ENCODE measurements around the gene KLHL22.

KLHL22 gene

GRCh38 chr22:20448630-20449029, 47.0 kb downstream of the KLHL22 start:
- TF ChIP-seq CTCF (IDR thresholded peaks at IDR 0.05; ENCODE audit: low read depth, low read length), result no peak
- no peak overlapping the region for H3K4me3 ChIP-seq (ENCODE audit: low read depth, low read length)

GRCh38 chr22:20446383-20446970, 49.1 kb downstream of the KLHL22 start:
- no peak overlapping the region for H3K4me3 ChIP-seq (ENCODE audit: low read depth, low read length)
- TF ChIP-seq CTCF (IDR thresholded peaks at IDR 0.05; ENCODE audit: low read depth, low read length), result no peak

- H3K4me3 ChIP-seq (ENCODE audit: low read depth, low read length), result no peak overlapping the region
- no peak for TF ChIP-seq CTCF (IDR thresholded peaks at IDR 0.05; ENCODE audit: low read depth, low read length)
Observed at GRCh38 chr22:20444325-20444724, 51.3 kb downstream of the KLHL22 start.

- TF ChIP-seq CTCF (IDR thresholded peaks at IDR 0.05; ENCODE audit: low read depth, low read length), result no peak
- H3K4me3 ChIP-seq (ENCODE audit: low read depth, low read length), result no peak overlapping the region
Observed at GRCh38 chr22:20442485-20443284, 52.9 kb downstream of the KLHL22 start.

- no peak for TF ChIP-seq CTCF (IDR thresholded peaks at IDR 0.05; ENCODE audit: low read depth, low read length)
- no peak overlapping the region for H3K4me3 ChIP-seq (ENCODE audit: low read depth, low read length)
Observed at GRCh38 chr22:20441631-20442484, 53.7 kb downstream of the KLHL22 start.

- TF ChIP-seq CTCF (IDR thresholded peaks at IDR 0.05; ENCODE audit: low read depth, low read length), result no peak
- H3K4me3 ChIP-seq (ENCODE audit: low read depth, low read length), result no peak overlapping the region
Observed at GRCh38 chr22:20440637-20441591, 54.7 kb downstream of the KLHL22 start.

All from WI38 (cell line).